Cardiac muscle cell (in vitro differentiated cells and primary cell): ENCODE results near the gene SLC1A2. TPM values are rescaled to one million over a fixed set of nuclear protein-coding genes. Genes with fewer than 3 reads are reported as not detected.

ENCODE experiments used
- DNase-seq, 2 donors: peaks; one replicate each; pipeline versions ENCODE4 v3.0.0 to v3.0.0-alpha.2; 2010 to 2017; ENCODE audit warnings: low read depth in 1 of 2, low spot score in 1 of 2
- H3K27ac ChIP-seq: fragments of 200-600 bp; sonication (generic); 2 replicates; pipeline ENCODE4 v1.5.1; 2016
- H3K27me3 ChIP-seq: fragments of 200-600 bp; sonication (generic); 2 replicates; pipeline ENCODE4 v1.6.0; 2016; ENCODE audit warnings: control low read depth
- H3K36me3 ChIP-seq: fragments of 200-600 bp; sonication (generic); 2 replicates; pipeline ENCODE4 v1.5.1; 2016; ENCODE audit warnings: control low read depth
- H3K4me1 ChIP-seq: fragments of 200-600 bp; sonication (generic); 2 replicates; pipeline ENCODE4 v1.8.1; 2017; ENCODE audit warnings: low read depth, mild to moderate bottlenecking, mixed run types
- H3K4me3 ChIP-seq: fragments of 200-600 bp; sonication (generic); 2 replicates; pipeline ENCODE4 v1.5.1; 2016; ENCODE audit warnings: mild to moderate bottlenecking
- H3K9me3 ChIP-seq: fragments of 200-600 bp; sonication (generic); 2 replicates; pipeline ENCODE4 v1.5.1; 2017; ENCODE audit warnings: low read depth, mild to moderate bottlenecking, control low read depth
- polyA plus RNA-seq: library from polyadenylated mRNA; unstranded; fragments of >200 nt; fragmentation: Nextera tagmentation; extraction: Ambion mirVana; gene quantifications from 2 replicates; pipeline ENCODE4 v1.2.1, GENCODE V29; 2016
- total RNA-seq: library from RNA; depleted of rRNA; stranded (reverse); fragments of >200 nt; gene quantifications from 2 replicates; pipeline ENCODE4 v1.2.3, GENCODE V29; 2016
- TF ChIP-seq, protein P1 (sequence below): IDR thresholded peaks from 2 replicates; pipeline ENCODE4 v1.5.1; 2012; ENCODE audit warnings: low read depth, mild to moderate bottlenecking, low read length

Gene SLC1A2
- total and polyA plus RNA-seq, 2 experiments from 2014 or later = 0.76 to 1.3 TPM

DNA sequence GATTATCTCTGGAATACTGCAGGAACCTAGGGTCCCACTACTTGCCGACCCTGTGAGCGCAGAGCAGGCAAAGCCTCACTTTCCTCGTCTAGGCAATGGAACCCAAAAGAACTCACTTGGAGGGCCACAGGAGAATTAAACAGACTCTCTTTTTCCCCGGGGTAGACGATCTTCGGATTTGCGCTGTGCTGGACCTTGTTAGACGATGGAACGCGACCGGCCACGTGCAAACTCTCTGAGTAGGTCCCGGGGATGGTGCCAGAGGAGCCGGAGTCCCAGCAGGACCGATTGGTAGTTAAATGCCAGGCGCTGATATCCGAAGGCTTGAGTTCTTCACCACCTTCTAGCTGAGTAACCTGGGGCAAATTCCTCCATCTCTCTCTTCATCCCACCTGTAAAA lies 1.0 kb upstream of the SLC1A2 start:
- H3K27ac ChIP-seq = no peak overlapping the region
- peaks cover 8% of the 10 kb centered on the region for H3K4me1 ChIP-seq
- H3K9me3 ChIP-seq = no peaks in the 10 kb centered on the region
- peak in 1 of 2 donors; percentile 10 for DNase-seq
- TF ChIP-seq, protein P1, sequence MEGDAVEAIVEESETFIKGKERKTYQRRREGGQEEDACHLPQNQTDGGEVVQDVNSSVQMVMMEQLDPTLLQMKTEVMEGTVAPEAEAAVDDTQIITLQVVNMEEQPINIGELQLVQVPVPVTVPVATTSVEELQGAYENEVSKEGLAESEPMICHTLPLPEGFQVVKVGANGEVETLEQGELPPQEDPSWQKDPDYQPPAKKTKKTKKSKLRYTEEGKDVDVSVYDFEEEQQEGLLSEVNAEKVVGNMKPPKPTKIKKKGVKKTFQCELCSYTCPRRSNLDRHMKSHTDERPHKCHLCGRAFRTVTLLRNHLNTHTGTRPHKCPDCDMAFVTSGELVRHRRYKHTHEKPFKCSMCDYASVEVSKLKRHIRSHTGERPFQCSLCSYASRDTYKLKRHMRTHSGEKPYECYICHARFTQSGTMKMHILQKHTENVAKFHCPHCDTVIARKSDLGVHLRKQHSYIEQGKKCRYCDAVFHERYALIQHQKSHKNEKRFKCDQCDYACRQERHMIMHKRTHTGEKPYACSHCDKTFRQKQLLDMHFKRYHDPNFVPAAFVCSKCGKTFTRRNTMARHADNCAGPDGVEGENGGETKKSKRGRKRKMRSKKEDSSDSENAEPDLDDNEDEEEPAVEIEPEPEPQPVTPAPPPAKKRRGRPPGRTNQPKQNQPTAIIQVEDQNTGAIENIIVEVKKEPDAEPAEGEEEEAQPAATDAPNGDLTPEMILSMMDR = no peak
- H3K4me3 ChIP-seq = peak overlapping the region; percentile 50
- H3K36me3 ChIP-seq = no peaks in the 10 kb centered on the region
- H3K27me3 ChIP-seq = peaks cover 95% of the 10 kb centered on the region

GRCh38 chr11:35419830-35420333 lies 524 bp upstream of the SLC1A2 start:
- Histone ChIP-seq H3K27me3 (peaks cover 100% of the 10 kb centered on the region), H3K4me1 (peaks cover 6% of the 10 kb centered on the region), H3K4me3 (peak overlapping the region; percentile 50), H3K36me3 (no peaks in the 10 kb centered on the region), H3K27ac (no peak overlapping the region), H3K9me3 (no peaks in the 10 kb centered on the region)
- DNase-seq = peak; percentile 13 to 29
- TF ChIP-seq, protein P1 = no peak

DNA sequence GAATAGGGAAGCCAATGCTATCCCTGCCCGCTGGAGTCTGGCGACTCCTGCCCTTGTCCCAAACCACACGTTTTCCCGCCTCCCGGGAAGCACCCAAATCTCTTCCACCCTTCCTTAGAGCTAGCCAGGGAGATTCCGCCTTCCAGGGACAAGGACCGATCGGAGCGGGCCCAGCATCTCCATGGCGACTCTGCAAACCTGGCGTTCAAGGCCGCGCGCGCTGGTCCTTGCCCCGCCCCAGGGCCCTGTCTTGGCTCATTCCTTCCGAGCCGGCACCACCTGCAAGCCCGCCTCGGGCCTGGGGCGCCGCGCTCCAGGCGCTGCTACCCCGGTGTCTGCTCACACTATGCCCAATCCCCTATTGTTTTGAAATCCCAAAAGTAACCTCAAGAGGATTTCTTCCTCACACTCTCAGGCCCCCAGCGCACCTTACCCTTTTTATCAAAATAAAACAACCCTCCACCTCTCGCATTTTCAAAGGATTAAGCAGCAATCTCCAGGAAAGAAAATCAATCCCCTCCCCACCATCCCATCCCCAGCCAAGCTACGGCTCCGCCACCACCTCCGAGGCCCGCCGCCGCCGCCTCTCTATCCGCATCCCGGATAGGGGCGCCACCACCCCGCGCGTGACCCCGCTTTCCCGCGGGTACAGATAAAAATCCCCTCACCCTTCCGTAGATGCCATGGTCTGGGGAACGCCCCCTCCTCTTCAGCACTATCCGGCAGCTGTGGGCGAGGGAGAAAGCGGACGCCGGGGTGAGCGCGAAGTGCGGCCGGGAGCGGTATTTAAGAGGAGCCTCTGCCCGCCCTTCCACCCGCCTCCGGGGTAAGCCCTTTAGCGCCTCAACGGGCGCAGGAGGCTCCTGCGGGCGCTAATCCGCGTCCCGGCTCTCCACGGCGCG lies 825 bp downstream of the SLC1A2 start:
- H3K27me3 ChIP-seq = peaks cover 100% of the 10 kb centered on the region
- H3K4me3 ChIP-seq = peak overlapping the region; percentile 50
- H3K36me3 ChIP-seq = no peaks in the 10 kb centered on the region
- TF ChIP-seq, protein P1 = no peak
- H3K9me3 ChIP-seq = no peaks in the 10 kb centered on the region
- no peak overlapping the region for H3K27ac ChIP-seq
- peaks cover 6% of the 10 kb centered on the region for H3K4me1 ChIP-seq
- peak; percentile 15 to 39 for DNase-seq

- DNase-seq = no peak
- Histone ChIP-seq H3K36me3 (no peaks in the 10 kb centered on the region), H3K27ac (no peak overlapping the region), H3K9me3 (no peaks in the 10 kb centered on the region), H3K4me3 (no peak overlapping the region), H3K27me3 (peaks cover 80% of the 10 kb centered on the region), H3K4me1 (peaks cover 6% of the 10 kb centered on the region)
- TF ChIP-seq, protein P1 = no peak
Measured at GRCh38 chr11:35415487-35415886, 3.9 kb downstream of the SLC1A2 start.

DNA sequence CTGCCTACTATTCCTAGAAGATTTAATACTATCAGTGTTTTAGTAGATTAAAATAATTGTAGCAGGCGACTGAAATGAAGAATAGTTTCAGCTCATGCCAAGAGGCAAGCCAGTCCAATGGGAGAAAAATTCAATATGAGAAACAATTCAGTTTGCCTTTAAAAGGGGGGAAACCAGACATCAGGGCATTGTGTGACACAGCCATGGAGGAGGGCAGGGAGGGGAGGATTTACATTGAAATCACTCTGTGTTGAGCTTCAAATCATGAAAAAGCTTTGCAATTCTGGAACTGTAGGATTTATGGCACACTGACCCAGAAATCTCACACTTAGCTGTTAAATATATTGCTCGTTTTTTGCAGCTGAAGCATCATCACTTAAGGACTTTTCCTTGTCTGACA lies 4.6 kb downstream of the SLC1A2 start:
- H3K4me1 ChIP-seq = peaks cover 6% of the 10 kb centered on the region
- peaks cover 73% of the 10 kb centered on the region for H3K27me3 ChIP-seq
- H3K4me3 ChIP-seq = no peak overlapping the region
- TF ChIP-seq, protein P1 = no peak
- no peaks in the 10 kb centered on the region for H3K36me3 ChIP-seq
- no peak overlapping the region for H3K27ac ChIP-seq
- H3K9me3 ChIP-seq = no peaks in the 10 kb centered on the region
- DNase-seq = no peak
